Measurements from ENCODE around the gene SIVA1.

The SIVA1 gene

GRCh38 chr14:104797115-104798044, 44.4 kb downstream of the SIVA1 start:
- no peak for DNase-seq (ENCODE audit: low read depth in 2 of 2)

GRCh38 chr14:104798300-104799243, 45.6 kb downstream of the SIVA1 start:
- DNase-seq (ENCODE audit: low read depth in 2 of 2) = no peak

- DNase-seq (ENCODE audit: low read depth in 2 of 2) = no peak
Measured at GRCh38 chr14:104799244-104800014, 46.5 kb downstream of the SIVA1 start.

- DNase-seq (ENCODE audit: low read depth in 2 of 2) = peak; percentile 40 to 71
Measured at GRCh38 chr14:104800015-104800770, 47.2 kb downstream of the SIVA1 start.

- DNase-seq (ENCODE audit: low read depth in 2 of 2) = peak in 1 of 2 donors; percentile 50
Measured at GRCh38 chr14:104800771-104801519, 48.0 kb downstream of the SIVA1 start, which contains the start of gene ZBTB42. TSS of gene ZBTB42 (plus strand) at chr14:104801101. CDS start at chr14:104801198, 97 bp downstream.

- no peak for DNase-seq (ENCODE audit: low read depth in 2 of 2)
Measured at GRCh38 chr14:104801520-104802393, 48.8 kb downstream of the SIVA1 start.

- DNase-seq (ENCODE audit: low read depth in 2 of 2) = no peak
Measured at GRCh38 chr14:104802394-104803184, 49.6 kb downstream of the SIVA1 start.

- DNase-seq (ENCODE audit: low read depth in 2 of 2) = no peak
Measured at GRCh38 chr14:104803280-104803911, 50.4 kb downstream of the SIVA1 start.

GRCh38 chr14:104803912-104804410, 51.0 kb downstream of the SIVA1 start:
- no peak for DNase-seq (ENCODE audit: low read depth in 2 of 2)

- no peak for DNase-seq (ENCODE audit: low read depth in 2 of 2)
Measured at GRCh38 chr14:104804481-104805325, 51.8 kb downstream of the SIVA1 start.

- DNase-seq (ENCODE audit: low read depth in 2 of 2) = no peak
Measured at GRCh38 chr14:104805326-104805678, 52.4 kb downstream of the SIVA1 start.

- no peak for DNase-seq (ENCODE audit: low read depth in 2 of 2)
Measured at GRCh38 chr14:104805941-104806624, 53.1 kb downstream of the SIVA1 start.

GRCh38 chr14:104806625-104807465, 53.9 kb downstream of the SIVA1 start:
- DNase-seq (ENCODE audit: low read depth in 2 of 2) = no peak

- DNase-seq (ENCODE audit: low read depth in 2 of 2) = no peak
Measured at GRCh38 chr14:104808456-104808855, 55.5 kb downstream of the SIVA1 start.

Measured in stimulated activated CD4-positive, alpha-beta T cell treated with anti-CD3 and anti-CD28 coated beads, Interleukin-15, amount 100 ng/mL, for 48 hours (primary cell).